Stimulated activated memory B cell treated with anti-CD40 and anti-IgM and Interleukin-4, amounts not matched to agents 10 μg/mL and 1 μg/mL and 100 μg/mL, for 72 hours (primary cell): ENCODE data around the gene PRKRIP1.
"Not testable (repeated sequence)": the region's sequence is repeated elsewhere in the genome, so short reads cannot be mapped to it uniquely, and the experiment has no call there.

Source experiments
- ATAC-seq: fragments of 150-1000 bp; cut with Tn5 transposase; 2 replicates; pipeline ENCODE4 v1.10.0; 2021
- H3K27ac Mint-ChIP-seq: one replicate; pipeline ENCODE4 v1.8.0; 2022; ENCODE audit warnings: mild to moderate bottlenecking, mixed read lengths
- H3K27me3 Mint-ChIP-seq: one replicate; pipeline ENCODE4 v1.8.0; 2022; ENCODE audit warnings: mixed read lengths
- H3K36me3 Mint-ChIP-seq: one replicate; pipeline ENCODE4 v1.8.0; 2022; ENCODE audit warnings: mixed read lengths
- H3K4me1 Mint-ChIP-seq: one replicate; pipeline ENCODE4 v1.8.0; 2022; ENCODE audit warnings: mixed read lengths
- H3K4me3 Mint-ChIP-seq: one replicate; pipeline ENCODE4 v1.8.0; 2022; ENCODE audit warnings: mild to moderate bottlenecking, moderate library complexity, mixed read lengths
- H3K9me3 Mint-ChIP-seq: one replicate; pipeline ENCODE4 v1.8.0; 2022; ENCODE audit warnings: mixed read lengths

Gene PRKRIP1

GRCh38 chr7:102454932-102455331, 58.8 kb downstream of the PRKRIP1 start:
- Mint-ChIP-seq H3K4me1 (peaks cover 21% of the 10 kb centered on the region), H3K36me3 (peaks cover 34% of the 10 kb centered on the region), H3K27ac (peak overlapping the region; percentile 17)
- H3K9me3 Mint-ChIP-seq, H3K4me3 Mint-ChIP-seq, H3K27me3 Mint-ChIP-seq, ATAC-seq: not testable (repeated sequence)

GRCh38 chr7:102455596-102455995, 59.4 kb downstream of the PRKRIP1 start:
- no peaks in the 10 kb centered on the region for H3K9me3 Mint-ChIP-seq
- peak overlapping the region; percentile 17 for H3K27ac Mint-ChIP-seq
- peaks cover 28% of the 10 kb centered on the region for H3K36me3 Mint-ChIP-seq
- H3K4me1 Mint-ChIP-seq: peaks cover 17% of the 10 kb centered on the region
- H3K4me3 Mint-ChIP-seq: no peak overlapping the region
- H3K27me3 Mint-ChIP-seq: no peaks in the 10 kb centered on the region
- no peak for ATAC-seq

GRCh38 chr7:102456327-102456726, 60.2 kb downstream of the PRKRIP1 start:
- Mint-ChIP-seq H3K9me3 (no peaks in the 10 kb centered on the region), H3K4me1 (peaks cover 20% of the 10 kb centered on the region), H3K27ac (no peak overlapping the region), H3K4me3 (no peak overlapping the region), H3K27me3 (no peaks in the 10 kb centered on the region), H3K36me3 (peaks cover 27% of the 10 kb centered on the region)
- no peak for ATAC-seq

- no peak overlapping the region for H3K27ac Mint-ChIP-seq
- peaks cover 27% of the 10 kb centered on the region for H3K36me3 Mint-ChIP-seq
- H3K27me3 Mint-ChIP-seq: no peaks in the 10 kb centered on the region
- H3K4me3 Mint-ChIP-seq: no peak overlapping the region
- no peak for ATAC-seq
- H3K9me3 Mint-ChIP-seq: no peaks in the 10 kb centered on the region
- peaks cover 28% of the 10 kb centered on the region for H3K4me1 Mint-ChIP-seq
These were observed 61.3 kb downstream of the PRKRIP1 start for GRCh38 chr7:102457352-102457924.

GRCh38 chr7:102459221-102459844, 63.2 kb downstream of the PRKRIP1 start:
- H3K27me3 Mint-ChIP-seq: no peaks in the 10 kb centered on the region
- H3K4me3 Mint-ChIP-seq: no peak overlapping the region
- peaks cover 42% of the 10 kb centered on the region for H3K4me1 Mint-ChIP-seq
- H3K9me3 Mint-ChIP-seq: no peaks in the 10 kb centered on the region
- H3K36me3 Mint-ChIP-seq: peaks cover 27% of the 10 kb centered on the region
- no peak for ATAC-seq
- no peak overlapping the region for H3K27ac Mint-ChIP-seq

GRCh38 chr7:102460467-102460866, 64.3 kb downstream of the PRKRIP1 start:
- Mint-ChIP-seq H3K36me3 (peaks cover 21% of the 10 kb centered on the region), H3K4me1 (peaks cover 41% of the 10 kb centered on the region), H3K27me3 (no peaks in the 10 kb centered on the region), H3K4me3 (no peak overlapping the region), H3K9me3 (no peaks in the 10 kb centered on the region), H3K27ac (no peak overlapping the region)
- no peak for ATAC-seq

- Mint-ChIP-seq H3K27me3 (no peaks in the 10 kb centered on the region), H3K9me3 (no peaks in the 10 kb centered on the region), H3K4me1 (peaks cover 55% of the 10 kb centered on the region), H3K27ac (peak overlapping the region; percentile 84), H3K36me3 (peaks cover 17% of the 10 kb centered on the region), H3K4me3 (peak overlapping the region; percentile 91)
- ATAC-seq: no peak
These were observed 67.8 kb downstream of the PRKRIP1 start for GRCh38 chr7:102463841-102464576.

GRCh38 chr7:102464577-102465280, 68.6 kb downstream of the PRKRIP1 start, which contains the start of the genes ALKBH4 and LRWD1:
Gene ALKBH4 (minus strand): TSS chr7:102464863. CDS start chr7:102464836, 27 bp downstream.
Gene LRWD1 (plus strand): TSS chr7:102464984. CDS start chr7:102465081, 97 bp downstream.
- peaks cover 18% of the 10 kb centered on the region for H3K36me3 Mint-ChIP-seq
- H3K27ac Mint-ChIP-seq: peak within 1 kb of the TSS; percentile 84
- H3K4me3 Mint-ChIP-seq: peak within 1 kb of the TSS; percentile 91
- peaks cover 57% of the 10 kb centered on the region for H3K4me1 Mint-ChIP-seq
- H3K27me3 Mint-ChIP-seq: no peaks in the 10 kb centered on the region
- peak; percentile 97 for ATAC-seq
- no peaks in the 10 kb centered on the region for H3K9me3 Mint-ChIP-seq

GRCh38 chr7:102466097-102466496, 69.9 kb downstream of the PRKRIP1 start:
- Mint-ChIP-seq H3K4me1 (peaks cover 51% of the 10 kb centered on the region), H3K4me3 (peak overlapping the region; percentile 91), H3K36me3 (peaks cover 24% of the 10 kb centered on the region), H3K27me3 (no peaks in the 10 kb centered on the region), H3K27ac (no peak overlapping the region), H3K9me3 (no peaks in the 10 kb centered on the region)
- ATAC-seq: no peak

GRCh38 chr7:102467581-102468477, 71.7 kb downstream of the PRKRIP1 start:
- H3K9me3 Mint-ChIP-seq: no peaks in the 10 kb centered on the region
- H3K27ac Mint-ChIP-seq: no peak overlapping the region
- H3K27me3 Mint-ChIP-seq: no peaks in the 10 kb centered on the region
- peaks cover 35% of the 10 kb centered on the region for H3K36me3 Mint-ChIP-seq
- ATAC-seq: no peak
- H3K4me3 Mint-ChIP-seq: no peak overlapping the region
- H3K4me1 Mint-ChIP-seq: peaks cover 45% of the 10 kb centered on the region

- Mint-ChIP-seq H3K36me3 (peaks cover 39% of the 10 kb centered on the region), H3K27me3 (no peaks in the 10 kb centered on the region), H3K27ac (no peak overlapping the region), H3K4me3 (no peak overlapping the region), H3K9me3 (no peaks in the 10 kb centered on the region), H3K4me1 (peaks cover 42% of the 10 kb centered on the region)
- no peak for ATAC-seq
These were observed 72.6 kb downstream of the PRKRIP1 start for GRCh38 chr7:102468478-102469350.

- Mint-ChIP-seq H3K4me3 (no peak overlapping the region), H3K9me3 (no peaks in the 10 kb centered on the region), H3K4me1 (peaks cover 34% of the 10 kb centered on the region), H3K27ac (no peak overlapping the region), H3K36me3 (peaks cover 39% of the 10 kb centered on the region), H3K27me3 (no peaks in the 10 kb centered on the region)
- no peak for ATAC-seq
These were observed 73.3 kb downstream of the PRKRIP1 start for GRCh38 chr7:102469351-102469971.

- Mint-ChIP-seq H3K4me1 (peaks cover 31% of the 10 kb centered on the region), H3K36me3 (peaks cover 39% of the 10 kb centered on the region), H3K27ac (no peak overlapping the region), H3K27me3 (no peaks in the 10 kb centered on the region), H3K4me3 (no peak overlapping the region), H3K9me3 (no peaks in the 10 kb centered on the region)
- no peak for ATAC-seq
These were observed 74.0 kb downstream of the PRKRIP1 start for GRCh38 chr7:102469972-102470825.
